ENCODE measurements around the gene FBXL7.

The FBXL7 gene

DNA sequence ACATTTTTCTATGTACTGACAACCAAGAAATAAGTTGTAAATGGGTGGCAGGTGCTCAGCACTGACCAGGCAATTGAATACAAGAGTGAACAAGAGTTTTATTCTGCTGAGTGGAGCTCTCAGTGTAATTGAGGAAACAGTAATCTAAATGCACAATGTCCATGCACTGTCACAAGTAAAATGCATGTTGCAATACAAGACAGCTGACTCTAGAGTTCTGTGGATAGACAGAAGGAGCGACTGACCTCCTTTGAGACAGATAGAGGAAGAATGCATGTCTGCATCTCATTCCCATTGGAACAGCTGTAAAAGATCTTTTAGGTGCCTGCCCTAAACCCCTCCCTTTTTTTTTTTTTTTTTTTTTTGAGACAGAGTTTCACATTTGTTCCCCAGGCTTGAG, 299.0 kb downstream of the FBXL7 start:
- TF ChIP-seq CTCF (conservative IDR thresholded peaks at IDR 0.05): no peak
- no peak for TF ChIP-seq ZFX (IDR thresholded peaks at IDR 0.05)
- H3K27ac ChIP-seq: no peak overlapping the region

GRCh38 chr5:15799612-15800011, 299.6 kb downstream of the FBXL7 start:
- TF ChIP-seq CTCF (conservative IDR thresholded peaks at IDR 0.05): no peak
- no peak for TF ChIP-seq ZFX (IDR thresholded peaks at IDR 0.05)

GRCh38 chr5:15803280-15803679, 303.3 kb downstream of the FBXL7 start:
- TF ChIP-seq ZFX (IDR thresholded peaks at IDR 0.05) (no peak), CTCF (conservative IDR thresholded peaks at IDR 0.05) (no peak)
- no peak overlapping the region for H3K27ac ChIP-seq

More at GRCh38 chr5:15799612-15800011, 299.6 kb downstream of the FBXL7 start:
- no peak overlapping the region for H3K27ac ChIP-seq

- H3K27ac ChIP-seq: no peak overlapping the region
- no peak for TF ChIP-seq ZFX (IDR thresholded peaks at IDR 0.05)
- TF ChIP-seq CTCF (conservative IDR thresholded peaks at IDR 0.05): no peak
Measured at GRCh38 chr5:15806613-15807012, 306.6 kb downstream of the FBXL7 start.

GRCh38 chr5:15807248-15807647, 307.3 kb downstream of the FBXL7 start:
- TF ChIP-seq ZFX (IDR thresholded peaks at IDR 0.05) (no peak), CTCF (conservative IDR thresholded peaks at IDR 0.05) (no peak)
- no peak overlapping the region for H3K27ac ChIP-seq

GRCh38 chr5:15807871-15808270, 307.9 kb downstream of the FBXL7 start:
- TF ChIP-seq CTCF (conservative IDR thresholded peaks at IDR 0.05) (peak; percentile 10), ZFX (IDR thresholded peaks at IDR 0.05) (no peak)
- H3K27ac ChIP-seq: no peak overlapping the region

DNA sequence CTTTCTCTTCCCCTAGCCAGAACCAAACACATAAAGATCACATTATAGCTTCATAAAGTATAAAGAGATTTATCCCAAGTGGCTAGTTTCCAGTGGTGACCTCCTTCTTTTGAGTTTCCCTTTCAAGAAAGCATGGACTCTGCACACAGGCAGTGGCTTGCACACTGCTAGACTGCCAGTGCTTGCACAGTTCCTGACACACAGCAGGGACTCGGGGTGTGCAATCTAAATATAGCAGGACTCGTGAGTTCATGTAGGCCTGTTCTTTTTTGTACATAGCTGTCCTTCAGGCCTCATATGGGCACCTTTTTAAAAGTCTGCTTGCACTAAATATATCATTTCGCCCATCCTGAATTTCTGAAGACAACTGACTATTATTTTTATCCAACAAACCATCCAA, 308.6 kb downstream of the FBXL7 start:
- no peak for TF ChIP-seq CTCF (conservative IDR thresholded peaks at IDR 0.05)
- no peak overlapping the region for H3K27ac ChIP-seq

All from C4-2B (cell line).